NCI-H128 (cell line): Measurements from ENCODE around the gene EMSY.

ENCODE experiments used
- DNase-seq: peaks from one replicate; lab custom pipeline; 2025; ENCODE audit not compliant: unreplicated experiment; lab: John Stamatoyannopoulos, UW

EMSY gene

DNA sequence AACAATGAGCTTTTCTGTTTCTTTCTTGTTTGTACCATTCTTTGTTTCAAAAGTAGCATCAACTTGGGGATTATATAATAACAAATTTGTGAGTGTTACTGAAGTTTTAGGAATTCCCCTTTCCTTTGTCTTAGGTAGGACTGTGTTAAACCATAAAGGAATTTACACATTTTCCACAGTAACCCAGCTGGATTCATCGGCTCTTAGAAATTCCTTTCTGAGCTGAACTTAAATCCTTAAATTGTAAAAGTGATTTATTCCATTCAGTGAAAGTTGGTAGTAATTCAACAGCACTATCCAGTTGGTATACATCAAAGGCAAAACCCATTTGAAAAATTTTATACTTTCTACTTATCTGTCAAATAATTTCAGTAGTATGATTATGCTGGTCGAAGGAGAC lies 11.8 kb downstream of the EMSY start:
- DNase-seq: no peak

DNA sequence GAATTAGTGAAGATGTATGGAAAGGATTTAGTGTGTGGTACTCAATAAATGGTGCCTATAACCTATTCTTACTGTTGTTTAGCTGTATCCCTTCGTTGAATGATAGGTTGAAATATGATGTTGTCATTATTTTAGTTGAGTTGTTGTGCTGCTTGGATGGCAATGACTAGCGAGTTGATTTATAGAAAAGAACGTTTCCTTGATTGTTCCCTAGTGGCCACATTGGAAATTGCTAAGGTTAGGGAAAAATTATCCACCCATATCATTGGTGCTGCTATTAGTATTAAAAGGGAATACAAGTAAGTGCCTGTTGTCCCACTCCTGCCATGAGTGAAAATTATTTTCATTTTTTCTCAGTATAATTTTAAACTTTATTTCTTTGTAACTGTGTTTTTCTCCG lies 14.5 kb downstream of the EMSY start:
- DNase-seq: no peak

DNA sequence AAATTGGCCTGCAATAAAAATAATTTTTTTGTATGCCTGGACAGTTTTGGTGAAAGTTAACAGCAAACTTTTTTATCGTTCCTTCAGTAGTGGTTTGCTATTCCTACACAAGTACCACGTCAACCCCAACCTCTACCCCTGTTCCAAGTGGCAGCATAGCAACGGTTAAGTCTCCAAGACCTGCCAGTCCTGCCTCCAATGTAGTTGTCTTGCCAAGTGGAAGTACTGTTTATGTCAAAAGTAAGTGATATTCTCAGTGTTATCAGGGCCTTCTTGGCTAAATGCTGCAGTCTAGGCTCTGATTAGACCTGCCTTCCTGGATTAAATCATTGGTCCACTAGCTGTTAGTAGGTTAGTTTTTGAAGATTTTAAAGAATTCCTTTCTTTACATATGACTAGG lies 15.0 kb downstream of the EMSY start:
- no peak for DNase-seq

DNA sequence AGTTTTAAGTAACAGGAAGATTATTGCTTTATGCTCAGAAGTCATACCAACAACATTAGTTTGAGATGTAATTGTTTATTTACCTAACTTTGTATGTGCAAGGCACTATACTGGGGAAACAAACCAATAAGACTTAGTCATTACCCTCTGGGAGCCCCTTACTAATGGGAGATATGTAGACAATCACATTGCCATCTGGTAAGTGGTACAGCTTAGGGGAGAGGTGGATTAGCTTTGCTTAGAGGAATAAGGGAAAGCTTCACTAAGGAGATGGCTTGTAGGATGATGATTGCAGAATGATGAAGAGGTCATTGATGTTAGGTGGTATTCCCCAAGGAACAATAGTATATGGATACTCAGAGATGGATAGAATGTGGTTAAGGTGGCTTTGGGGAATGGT lies 17.5 kb downstream of the EMSY start:
- DNase-seq: no peak

DNA sequence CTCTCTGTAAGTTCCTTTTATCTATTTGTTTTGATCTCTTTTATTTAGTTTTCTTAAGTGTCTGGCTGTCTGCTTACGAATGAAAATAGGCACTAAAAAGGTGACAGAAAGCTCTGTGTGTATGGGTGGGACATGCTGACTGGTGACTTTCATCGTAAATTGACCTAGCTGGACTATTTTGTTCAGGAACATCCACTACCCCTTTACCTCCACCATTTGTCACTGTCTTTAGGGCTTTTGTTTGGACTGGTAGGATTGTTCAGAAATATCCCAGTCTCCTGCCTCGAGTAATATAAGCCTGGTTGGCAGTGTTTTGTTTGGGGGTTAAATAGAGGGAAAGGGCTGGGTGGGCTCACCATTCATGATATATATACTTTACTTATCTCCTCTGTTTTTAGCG lies 20.9 kb downstream of the EMSY start:
- DNase-seq: no peak

DNA sequence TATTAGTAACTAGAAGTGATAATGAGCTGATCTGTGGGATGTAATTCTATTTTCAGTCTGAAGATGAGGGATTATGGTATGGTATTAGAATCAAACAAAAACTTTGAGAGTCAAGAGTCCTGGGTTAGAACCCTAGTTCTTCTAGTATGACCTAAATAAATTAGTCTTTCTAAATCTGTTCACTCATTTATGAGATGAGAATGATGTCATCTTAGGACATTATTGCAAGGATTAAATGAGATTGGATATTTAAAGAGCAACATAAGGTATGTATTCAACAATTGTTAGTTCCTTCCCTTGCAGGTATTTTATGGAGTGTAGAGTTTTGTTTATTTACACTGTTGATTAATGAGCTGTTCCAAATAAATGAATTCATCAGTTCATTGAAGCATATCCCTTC lies 21.8 kb downstream of the EMSY start:
- DNase-seq: no peak

DNA sequence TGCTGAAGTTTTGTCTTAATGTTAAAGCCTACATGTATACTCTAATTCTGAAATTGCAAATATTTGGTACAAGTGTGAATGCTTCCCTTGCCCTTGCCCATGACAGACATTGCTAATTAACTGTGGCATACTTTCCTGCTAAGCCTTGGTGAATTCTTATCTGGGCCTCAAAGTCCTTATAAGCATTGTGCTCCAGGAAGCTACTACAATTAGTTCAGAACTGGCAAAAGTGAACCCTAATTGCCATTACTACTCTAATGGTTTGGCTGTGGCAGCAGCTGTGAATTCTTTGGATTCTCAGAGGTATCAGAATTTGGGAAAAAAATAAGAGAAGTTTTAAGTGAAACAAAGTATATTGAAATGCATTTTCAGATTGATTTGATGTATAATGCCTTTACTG lies 24.3 kb downstream of the EMSY start:
- no peak for DNase-seq

DNA sequence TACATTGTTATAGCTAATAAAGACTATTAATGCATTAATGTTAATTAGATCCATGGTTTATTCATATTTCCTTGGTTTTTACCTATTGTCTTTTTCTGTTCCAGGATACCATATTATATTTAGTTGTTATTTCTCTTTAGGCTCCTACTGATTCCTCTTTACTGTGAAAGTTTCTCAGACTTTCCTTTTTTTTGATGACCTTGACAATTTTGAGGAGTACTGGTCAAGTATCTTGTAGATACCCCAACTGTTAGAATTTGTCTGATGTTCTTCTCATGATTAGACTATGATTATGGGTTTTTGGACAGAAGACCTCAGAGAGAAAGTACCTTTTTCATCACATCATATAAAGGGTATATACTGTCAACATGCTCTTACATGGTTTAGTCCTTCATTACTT lies 26.6 kb downstream of the EMSY start:
- DNase-seq: no peak

DNA sequence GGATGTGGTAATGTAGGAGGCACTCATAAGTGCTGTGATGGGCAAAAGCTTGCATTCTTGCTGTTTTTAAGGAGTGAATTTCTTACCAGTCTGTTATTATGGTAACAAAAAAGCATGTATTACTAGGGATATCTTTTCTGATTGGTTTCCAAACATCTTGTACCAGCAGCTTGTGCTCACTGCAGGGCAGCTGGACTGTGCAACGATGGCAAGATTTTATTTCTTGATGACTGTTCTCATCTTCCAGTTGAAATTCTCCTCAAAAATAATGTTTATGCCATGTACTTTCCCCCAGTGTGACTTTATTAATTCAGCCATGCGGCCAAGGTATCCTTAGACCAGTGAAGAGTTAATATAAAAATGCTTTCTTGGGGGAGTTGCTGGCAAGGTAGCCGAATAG lies 35.4 kb downstream of the EMSY start:
- no peak for DNase-seq

DNA sequence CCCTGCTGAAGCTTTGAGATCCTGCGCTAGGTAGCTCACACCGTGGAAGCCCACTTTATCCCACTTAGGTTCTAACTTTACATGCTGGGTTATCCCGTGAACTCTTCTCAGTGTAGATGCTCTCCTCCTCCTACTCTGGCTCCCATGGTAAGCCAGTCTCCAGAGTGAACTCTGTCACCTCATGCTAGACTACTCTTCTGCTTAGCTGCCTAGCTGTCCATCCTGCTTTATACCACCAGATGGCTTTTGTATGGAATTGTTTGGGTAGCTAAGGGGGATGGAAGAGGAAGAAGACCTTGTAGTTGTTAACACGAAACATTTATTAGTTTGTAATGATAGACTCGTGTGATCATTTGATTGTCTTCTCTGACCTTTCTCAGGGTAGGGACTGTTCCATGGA lies 46.8 kb downstream of the EMSY start:
- no peak for DNase-seq

DNA sequence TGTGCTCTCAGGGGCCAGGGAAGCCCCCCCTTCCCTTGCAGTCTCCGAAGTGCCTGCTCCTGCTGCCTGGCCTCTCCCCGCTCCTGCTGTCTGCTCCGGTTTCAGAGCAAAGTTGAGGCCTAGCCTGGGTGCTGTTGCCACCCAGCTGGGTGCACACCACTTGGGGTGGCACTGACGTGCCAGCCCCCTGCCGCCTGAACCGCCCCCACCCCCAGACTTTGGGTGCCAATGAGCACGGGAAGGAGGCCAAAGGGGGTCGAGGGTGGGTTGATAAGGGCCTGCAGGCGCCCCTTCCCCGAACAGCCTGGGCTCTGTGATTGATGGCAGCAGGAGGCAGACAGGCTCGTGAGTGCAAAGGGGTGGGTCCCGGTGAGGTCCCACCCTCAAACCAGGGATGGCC lies 48.2 kb downstream of the EMSY start:
- DNase-seq: no peak

DNA sequence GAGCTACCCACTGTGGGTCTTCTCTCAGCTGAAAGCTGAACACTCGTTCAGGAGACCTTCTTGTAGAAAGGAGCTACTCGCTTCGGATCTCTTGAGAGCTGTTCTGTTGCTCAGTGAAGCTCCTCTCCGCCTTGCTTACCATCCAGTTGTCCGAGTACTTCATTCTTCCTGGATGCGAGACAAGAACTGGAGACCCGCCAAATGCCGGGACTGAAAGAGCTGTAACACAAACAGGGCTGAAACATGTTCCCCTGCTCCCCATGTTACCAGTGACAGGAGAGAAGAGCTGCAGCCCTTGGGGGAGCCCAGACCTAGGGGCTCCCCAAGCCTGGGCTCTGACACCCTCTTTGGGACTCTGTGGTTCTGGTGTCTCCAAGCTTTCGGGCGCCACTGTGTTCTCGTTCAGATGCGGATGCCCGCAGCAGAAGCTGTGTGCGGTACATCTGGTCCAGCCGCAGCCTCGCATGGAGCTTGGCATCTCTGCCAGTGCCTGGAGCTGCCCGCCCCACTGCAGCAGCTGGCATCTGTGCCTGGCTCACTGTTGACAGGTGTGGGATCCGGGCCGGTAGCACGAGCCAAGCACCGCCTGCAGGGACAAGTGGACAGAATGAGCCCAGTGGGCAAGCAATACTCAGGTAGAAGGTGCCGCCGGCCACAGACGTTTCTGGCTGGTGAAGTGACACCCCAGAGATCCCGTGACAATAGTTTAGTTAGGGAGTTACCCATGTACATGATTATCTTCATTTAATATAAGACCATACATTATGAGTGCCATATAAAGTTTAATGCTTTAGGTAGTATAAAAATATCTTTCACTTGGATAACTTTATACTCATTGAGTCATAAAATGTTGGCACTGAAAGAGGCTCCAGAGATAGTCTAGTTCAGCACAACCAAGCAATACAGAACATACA lies 49.1 kb downstream of the EMSY start:
- no peak for DNase-seq

DNA sequence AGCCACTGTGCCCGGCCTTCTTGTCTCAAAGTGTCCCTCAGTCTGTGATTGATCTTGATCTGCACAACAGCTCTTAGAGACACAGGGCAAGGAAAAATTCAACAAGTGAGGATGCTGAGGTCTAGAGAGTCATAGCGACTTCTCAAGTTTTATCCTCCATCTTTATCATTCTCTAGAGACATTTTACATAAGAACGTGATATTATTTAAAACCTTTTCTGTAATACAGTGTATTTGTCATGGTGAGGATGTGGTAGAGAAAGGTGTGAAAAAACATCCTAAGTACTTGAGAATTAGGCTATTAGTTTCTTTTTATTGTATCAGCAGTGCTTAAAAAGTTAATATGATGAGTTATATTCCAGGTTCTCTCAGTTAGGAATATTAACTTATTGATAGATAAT lies 50.2 kb downstream of the EMSY start:
- no peak for DNase-seq

DNA sequence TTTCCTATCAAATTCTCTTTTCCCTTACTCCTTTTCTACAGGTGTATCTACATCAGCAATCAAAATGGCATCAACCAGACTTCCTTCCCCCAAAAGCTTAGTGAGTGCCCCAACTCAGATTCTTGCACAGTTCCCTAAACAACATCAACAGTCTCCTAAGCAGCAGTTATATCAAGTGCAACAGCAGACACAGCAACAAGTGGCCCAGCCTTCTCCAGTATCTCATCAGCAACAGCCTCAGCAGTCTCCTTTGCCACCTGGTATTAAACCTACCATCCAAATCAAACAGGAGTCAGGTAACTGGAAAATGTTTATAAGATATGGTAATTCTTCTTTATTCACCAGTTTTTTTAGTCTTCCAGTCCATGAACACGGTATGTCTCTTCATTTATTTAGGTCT lies 51.4 kb downstream of the EMSY start:
- DNase-seq: no peak

DNA sequence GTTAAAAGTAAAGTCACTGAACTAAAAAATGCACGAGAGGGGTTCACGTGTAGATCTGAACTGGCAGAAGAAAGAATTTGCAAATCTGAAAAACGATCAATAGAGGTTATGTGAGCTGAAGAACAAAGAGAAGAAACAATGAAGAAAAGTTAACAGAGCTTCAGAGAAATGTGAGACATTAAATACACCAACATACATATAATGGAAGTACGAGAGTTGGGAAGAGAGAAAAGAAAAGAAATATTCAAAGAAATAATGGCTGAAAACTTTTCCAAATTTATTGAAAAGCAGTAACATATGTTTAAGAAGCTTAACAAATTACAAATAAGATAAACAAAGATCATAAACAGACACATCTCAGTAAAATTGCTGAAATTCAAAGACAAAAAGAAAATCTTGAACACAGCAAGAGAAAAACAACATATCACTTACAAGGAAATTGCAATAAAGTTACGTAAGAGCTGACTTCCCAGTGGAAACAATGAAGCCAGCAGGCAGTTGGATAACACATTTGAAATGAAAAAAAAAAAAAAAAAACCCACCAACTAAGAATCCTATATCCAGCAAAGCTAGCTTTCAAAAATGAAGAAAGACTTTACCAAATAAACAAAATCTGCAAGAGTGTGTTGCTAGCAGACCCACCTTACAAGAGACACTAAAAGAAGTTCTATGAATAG lies 56.8 kb downstream of the EMSY start:
- no peak for DNase-seq

DNA sequence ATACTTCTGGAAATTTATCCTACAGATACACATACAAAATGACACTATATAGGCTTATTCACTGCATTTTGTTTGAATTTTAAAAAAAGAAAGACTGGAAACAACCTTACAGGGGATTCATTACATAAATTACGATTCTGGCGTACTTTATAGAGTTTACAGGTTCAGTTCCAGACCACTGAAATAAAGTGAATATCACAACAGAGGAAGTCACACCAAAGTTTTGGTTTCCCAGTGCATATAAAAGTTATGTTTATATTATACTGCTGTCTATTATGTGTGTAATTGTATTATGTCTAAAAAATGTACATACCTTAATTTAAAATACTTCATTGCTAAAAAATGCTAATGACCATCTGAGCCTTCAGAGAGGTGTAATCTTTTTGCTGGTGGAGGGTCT lies 62.0 kb downstream of the EMSY start:
- DNase-seq: no peak

DNA sequence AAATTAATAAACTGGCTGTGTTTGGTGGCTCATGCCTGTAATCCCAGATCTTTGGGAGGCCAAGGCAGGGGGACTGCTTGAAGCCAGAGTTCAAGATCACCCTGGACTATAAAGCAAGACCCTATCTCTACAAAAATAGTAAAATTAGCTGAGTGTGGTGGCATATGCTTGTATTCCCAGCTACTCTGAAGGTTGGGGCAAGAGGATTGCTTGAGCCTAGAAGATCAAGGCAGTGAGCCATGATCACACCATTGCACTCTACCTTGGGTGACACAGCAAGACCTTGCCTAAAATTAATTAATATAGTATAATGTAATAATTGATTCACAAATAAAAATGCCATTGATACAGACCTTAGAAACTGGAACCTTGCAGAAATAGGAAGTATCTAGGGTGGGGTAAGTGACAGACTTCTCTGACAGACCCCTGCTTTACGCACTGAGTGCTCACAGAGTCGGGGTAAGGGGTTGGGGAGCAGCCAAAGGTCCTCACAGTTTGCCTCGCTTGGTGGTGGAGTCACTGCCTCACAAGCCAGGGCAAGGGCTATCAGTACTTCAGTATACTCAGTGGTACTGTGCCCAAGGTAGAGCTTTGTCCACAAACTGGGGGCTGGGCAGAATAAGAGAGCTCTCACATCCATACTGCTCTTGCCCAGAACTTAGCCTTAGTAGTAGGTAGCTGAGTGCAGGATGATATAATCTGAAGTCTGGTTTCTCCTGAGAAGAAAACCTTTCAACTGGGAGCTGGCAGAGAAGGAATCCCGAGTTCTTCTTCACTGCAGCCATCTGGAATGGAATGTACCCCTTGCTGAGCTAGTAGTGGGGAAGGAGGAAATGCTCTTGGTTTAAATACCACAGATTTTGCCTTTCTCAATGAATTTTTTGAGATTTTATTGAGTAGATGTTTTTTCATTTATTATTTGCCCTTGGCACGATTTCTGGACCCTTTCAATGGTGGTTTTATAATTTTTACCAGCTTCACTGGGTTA lies 65.5 kb downstream of the EMSY start:
- no peak for DNase-seq

DNA sequence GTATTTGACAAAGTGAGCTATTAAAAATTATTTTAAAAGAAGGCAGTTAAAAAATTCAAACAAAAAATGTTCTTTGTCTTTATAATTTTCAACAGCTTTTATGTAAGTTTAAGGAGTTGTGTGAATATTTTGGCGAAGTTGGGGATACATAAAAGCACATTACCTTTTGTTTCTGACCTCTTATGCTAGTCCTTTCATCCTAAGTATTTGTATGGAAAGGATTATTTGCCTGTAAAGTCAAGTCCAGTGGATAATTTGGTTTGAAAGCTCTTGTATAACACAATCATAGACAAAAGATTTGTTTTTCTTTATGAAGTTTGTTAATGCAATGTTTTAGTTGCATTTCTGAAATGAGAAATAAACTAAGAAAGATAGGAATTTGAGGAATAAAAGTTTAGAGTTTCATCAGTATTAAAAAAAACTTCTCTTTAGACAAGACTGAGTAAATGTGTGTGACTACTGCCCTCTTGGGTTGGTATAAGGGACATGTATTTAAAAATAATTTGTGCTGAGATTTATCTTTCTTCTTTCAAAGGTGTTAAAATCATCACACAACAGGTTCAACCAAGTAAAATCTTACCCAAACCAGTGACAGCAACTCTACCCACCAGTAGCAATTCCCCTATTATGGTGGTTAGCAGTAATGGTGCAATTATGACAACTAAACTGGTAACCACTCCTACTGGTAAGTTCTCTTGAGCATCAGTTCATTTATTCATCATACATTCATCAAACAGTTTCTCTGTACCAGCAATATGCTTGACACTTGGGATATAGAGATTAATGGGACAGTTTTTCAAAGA lies 68.2 kb downstream of the EMSY start:
- no peak for DNase-seq

DNA sequence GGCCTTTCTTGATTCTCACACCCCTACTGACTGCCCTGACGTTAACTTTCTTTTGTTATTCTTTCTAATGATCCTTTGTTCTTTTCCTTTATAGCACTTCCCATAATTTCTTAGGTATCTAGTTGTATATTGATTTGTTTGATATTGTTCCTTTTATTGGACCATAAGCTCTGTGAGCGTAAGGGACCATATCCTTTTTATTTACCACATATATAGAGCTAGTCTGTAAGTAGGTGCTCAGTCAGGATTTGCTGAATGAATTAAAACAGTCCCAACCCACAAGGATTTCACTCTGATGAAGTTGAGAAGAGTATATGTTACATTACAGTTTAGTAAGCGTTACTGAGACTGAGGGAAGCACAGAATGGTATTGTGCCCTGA lies 68.8 kb downstream of the EMSY start:
- DNase-seq: no peak

DNA sequence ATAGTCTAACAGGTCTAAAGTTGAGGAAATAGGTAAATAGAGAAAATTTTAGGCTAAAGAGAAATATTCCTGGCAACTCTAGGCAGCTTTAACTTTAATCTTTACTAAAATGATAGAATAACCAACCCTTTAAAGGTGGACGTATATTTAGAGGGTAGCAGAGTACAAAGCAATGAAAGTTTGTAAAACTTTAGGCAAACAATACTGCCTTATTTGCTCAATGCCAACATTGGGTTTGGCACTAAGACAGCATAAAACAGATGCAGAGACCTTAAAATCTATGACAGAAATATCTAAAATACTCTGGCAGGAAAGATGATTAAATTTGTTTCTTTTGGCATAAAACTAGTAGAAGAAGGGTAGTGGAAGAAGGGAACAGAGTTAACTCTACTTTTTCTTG lies 70.7 kb downstream of the EMSY start:
- no peak for DNase-seq

DNA sequence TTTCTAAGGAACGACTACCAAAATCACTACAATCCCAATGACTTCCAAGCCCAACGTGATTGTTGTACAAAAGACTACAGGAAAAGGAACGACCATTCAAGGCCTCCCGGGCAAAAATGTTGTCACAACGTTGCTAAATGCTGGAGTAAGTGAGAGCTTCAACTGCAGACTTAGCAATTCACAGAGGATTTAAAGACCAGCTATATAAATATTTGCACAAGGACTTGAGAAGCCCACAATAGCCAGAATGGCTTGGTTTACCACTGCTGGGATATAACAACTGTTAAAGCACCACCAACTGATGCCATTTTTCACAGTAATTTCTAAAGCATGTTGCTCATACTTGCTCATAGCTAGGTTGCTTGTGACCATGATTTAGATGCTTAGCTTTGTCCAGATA lies 78.3 kb downstream of the EMSY start:
- DNase-seq: no peak
